CD4-positive, alpha-beta T cell (primary cell): ENCODE measurements around the gene NR1D1. TPM values are rescaled to one million over a fixed set of nuclear protein-coding genes. Genes with fewer than 3 reads are reported as not detected.
A peak's percentile ranks its signal among the peaks of the same experiment; 100 is the strongest.

Experiments
- ATAC-seq: fragments of 200-7000 bp; cut with Tn5 transposase; one replicate; pipeline ENCODE4 v1.10.0; 2022; ENCODE audit warnings: mild to moderate bottlenecking; ENCODE audit not compliant: poor library complexity
- CTCF ChIA-PET: fragments of 350-600 bp; sonication (Branson Sonifier 250); formaldehyde crosslinking; loops from one replicate; lab custom pipeline; 2021; ENCODE audit warnings: antibody characterized with exemption, inconsistent platforms; lab: Charles Lee
- POLR2A ChIA-PET: fragments of 350-600 bp; sonication (Branson Sonifier 250); formaldehyde crosslinking; loops from one replicate; lab custom pipeline; 2021; ENCODE audit warnings: antibody characterized with exemption, inconsistent platforms; lab: Charles Lee
- DNase-seq, 14 experiments: peaks; one replicate each; pipeline ENCODE4 v3.0.0-alpha.2; 2013 to 2020; ENCODE audit warnings: mixed read lengths in 2 of 14
- H3K27ac ChIP-seq, 2 donors: one replicate each; pipeline versions ENCODE4 v1.5.1 to v1.7.0; 2013; ENCODE audit warnings: low read length in 2 of 2, low read depth in 1 of 2, mild to moderate bottlenecking in 1 of 2
- H3K27me3 ChIP-seq, 2 experiments: 1 replicate in 1 of 2; 2 replicates in 1 of 2; pipeline versions ENCODE4 v1.6.1 to v1.7.0; 2013; ENCODE audit warnings: low read length in 2 of 2, control low read depth in 1 of 2, mild to moderate bottlenecking in 1 of 2, moderate library complexity in 1 of 2; ENCODE audit not compliant: insufficient read depth in 2 of 2, control insufficient read depth in 1 of 2
- H3K36me3 ChIP-seq: one replicate; pipeline ENCODE4 v1.6.1; 2013; ENCODE audit warnings: low read length, control low read depth; ENCODE audit not compliant: insufficient read depth
- H3K4me1 ChIP-seq: one replicate; pipeline ENCODE4 v1.6.1; 2013; ENCODE audit warnings: low read length, control low read depth; ENCODE audit not compliant: insufficient read depth
- H3K4me3 ChIP-seq: one replicate; pipeline ENCODE4 v1.5.1; 2013; ENCODE audit warnings: mild to moderate bottlenecking, low read length, moderate library complexity
- H3K9me3 ChIP-seq, 2 experiments: 1 replicate in 1 of 2; 2 replicates in 1 of 2; pipeline versions ENCODE4 v1.6.1 to v1.7.0; 2013; ENCODE audit warnings: low read length in 2 of 2, mild to moderate bottlenecking in 2 of 2, control low read depth in 1 of 2, moderate library complexity in 1 of 2; ENCODE audit not compliant: control insufficient read depth in 1 of 2, insufficient read depth in 1 of 2
- H3K27ac Mint-ChIP-seq: one replicate; pipeline ENCODE4 v1.8.0; 2020; ENCODE audit warnings: mixed read lengths
- H3K27me3 Mint-ChIP-seq: one replicate; pipeline ENCODE4 v1.8.0; 2021; ENCODE audit warnings: mixed read lengths
- H3K36me3 Mint-ChIP-seq: one replicate; pipeline ENCODE4 v1.8.0; 2021; ENCODE audit warnings: low read depth, mixed read lengths
- H3K4me1 Mint-ChIP-seq: one replicate; pipeline ENCODE4 v1.8.0; 2021; ENCODE audit warnings: low read depth, mixed read lengths
- H3K4me3 Mint-ChIP-seq: one replicate; pipeline ENCODE4 v1.8.0; 2020; ENCODE audit warnings: mild to moderate bottlenecking, mixed read lengths
- H3K9me3 Mint-ChIP-seq: one replicate; pipeline ENCODE4 v1.8.0; 2020; ENCODE audit warnings: mixed read lengths
- intact Hi-C, 2 experiments: fragments of 100-400 bp; cut with DNase I in 1 of 2; cut with micrococcal nuclease in 1 of 2; formaldehyde crosslinking; loops; one replicate each; pipeline versions ENCODE4 v1.15.1 to v1.9.0; 2023 to 2025; cut with DNase I, micrococcal nuclease
- total RNA-seq, 174 experiments: library from RNA in 2 of 174; stranded (reverse) in 2 of 174; gene quantifications; one replicate each; pipeline ENCODE4 v1.2.3 and lab custom pipeline; 2021 to 2026
- TF ChIP-seq, protein P1 (sequence below): fragments of 200-600 bp; IDR thresholded peaks from one replicate; pipeline ENCODE4 v1.8.0; 2022; ENCODE audit warnings: antibody characterized with exemption, mild to moderate bottlenecking

NR1D1 gene
- total RNA-seq, 2 experiments from 2014 or later = 29.6 to 34.1 TPM

DNA sequence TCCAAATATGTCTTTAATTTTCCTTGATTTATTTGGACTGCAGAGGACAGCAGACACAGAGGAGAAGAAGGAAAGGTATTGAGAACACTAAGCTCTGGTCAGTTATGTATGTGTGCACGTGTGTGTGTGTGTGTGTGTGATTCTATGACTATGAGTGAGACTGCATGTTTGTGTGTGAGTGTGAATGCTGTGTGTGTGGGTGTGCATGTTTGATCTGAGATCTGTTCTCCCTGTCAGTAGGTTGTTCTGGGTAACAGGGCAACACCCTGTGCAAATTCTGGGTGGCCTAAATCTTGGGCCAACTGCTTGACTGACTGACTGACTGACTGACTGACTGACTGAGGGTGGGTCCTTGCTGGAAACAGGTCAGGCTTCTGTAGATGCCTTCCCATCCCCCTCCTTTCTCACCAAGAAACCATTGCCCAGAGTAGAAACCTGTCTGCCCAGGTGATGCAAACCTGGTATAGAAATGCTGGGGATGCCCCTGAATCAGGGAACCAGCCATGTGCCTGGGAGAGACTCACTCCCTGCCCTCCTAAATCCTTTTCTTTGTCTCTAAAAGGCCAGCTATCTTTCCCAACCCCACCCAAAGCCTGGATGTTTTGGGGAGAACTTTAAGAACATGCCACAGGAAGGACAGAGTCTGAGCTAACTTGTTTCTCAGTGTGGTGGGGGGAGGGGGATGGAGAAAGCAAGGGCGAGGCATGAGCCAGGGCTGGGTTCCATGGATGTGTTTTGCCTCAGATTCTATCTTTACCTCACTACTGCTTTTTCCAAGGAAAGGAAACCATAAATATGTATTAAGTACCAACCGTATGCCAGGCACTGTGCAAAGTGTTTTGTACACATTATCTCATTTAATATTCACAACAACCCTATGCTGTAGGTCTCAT is 4.5 kb upstream of the NR1D1 start:
- intact Hi-C loops = no loop called here
- no peaks in the 10 kb centered on the region for H3K36me3 ChIP-seq
- ATAC-seq (no peak), DNase-seq (peak in 1 of 14 experiments; percentile 28)
- Mint-ChIP-seq H3K4me3 (peak overlapping the region; percentile 52), H3K27ac (peak overlapping the region; percentile 99), H3K4me1 (peaks cover 94% of the 10 kb centered on the region), H3K36me3 (peaks cover 8% of the 10 kb centered on the region), H3K9me3 (no peaks in the 10 kb centered on the region), H3K27me3 (no peaks in the 10 kb centered on the region)
- H3K9me3 ChIP-seq = no peaks in the 10 kb centered on the region
- POLR2A ChIA-PET = interaction anchor here (1.0 to 3.0 kb wide), 2 partner anchors 8 to 9 kb away, joined by 6 to 28 read pairs; no protein-coding TSS in a partner anchor
- H3K4me3 ChIP-seq = no peak overlapping the region
- CTCF ChIA-PET = interaction anchor here (1.0 to 1.5 kb wide), 2 partner anchors 29 to 92 kb away, joined by 3 to 5 read pairs; no protein-coding TSS in a partner anchor
- H3K27me3 ChIP-seq = no peaks in the 10 kb centered on the region
- TF ChIP-seq, protein P1, sequence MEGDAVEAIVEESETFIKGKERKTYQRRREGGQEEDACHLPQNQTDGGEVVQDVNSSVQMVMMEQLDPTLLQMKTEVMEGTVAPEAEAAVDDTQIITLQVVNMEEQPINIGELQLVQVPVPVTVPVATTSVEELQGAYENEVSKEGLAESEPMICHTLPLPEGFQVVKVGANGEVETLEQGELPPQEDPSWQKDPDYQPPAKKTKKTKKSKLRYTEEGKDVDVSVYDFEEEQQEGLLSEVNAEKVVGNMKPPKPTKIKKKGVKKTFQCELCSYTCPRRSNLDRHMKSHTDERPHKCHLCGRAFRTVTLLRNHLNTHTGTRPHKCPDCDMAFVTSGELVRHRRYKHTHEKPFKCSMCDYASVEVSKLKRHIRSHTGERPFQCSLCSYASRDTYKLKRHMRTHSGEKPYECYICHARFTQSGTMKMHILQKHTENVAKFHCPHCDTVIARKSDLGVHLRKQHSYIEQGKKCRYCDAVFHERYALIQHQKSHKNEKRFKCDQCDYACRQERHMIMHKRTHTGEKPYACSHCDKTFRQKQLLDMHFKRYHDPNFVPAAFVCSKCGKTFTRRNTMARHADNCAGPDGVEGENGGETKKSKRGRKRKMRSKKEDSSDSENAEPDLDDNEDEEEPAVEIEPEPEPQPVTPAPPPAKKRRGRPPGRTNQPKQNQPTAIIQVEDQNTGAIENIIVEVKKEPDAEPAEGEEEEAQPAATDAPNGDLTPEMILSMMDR = no peak
- peaks cover 97% of the 10 kb centered on the region for H3K4me1 ChIP-seq
- peak overlapping the region in 1 of 2 donors; percentile 25 for H3K27ac ChIP-seq

DNA sequence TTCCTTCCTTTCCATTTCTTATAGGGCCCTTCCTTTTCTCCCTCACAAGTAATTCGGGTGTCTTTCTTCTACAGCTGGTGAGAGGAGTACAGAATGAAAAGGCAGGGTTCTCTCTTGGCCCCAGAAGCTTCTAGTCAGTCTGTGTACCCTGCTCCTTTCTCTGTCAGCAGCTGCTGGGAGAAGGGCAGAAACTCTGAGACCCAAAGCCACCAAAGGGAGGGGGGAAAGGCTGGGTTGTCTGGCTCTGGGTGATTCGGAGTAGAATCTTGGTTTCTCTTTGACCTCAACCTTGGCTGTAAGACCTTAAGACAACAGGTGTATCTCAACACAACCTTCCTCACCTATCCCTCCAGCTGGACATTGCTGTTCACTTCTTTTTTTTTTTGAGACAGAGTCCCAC is 3.3 kb upstream of the NR1D1 start:
- CTCF ChIA-PET = interaction anchor here (1.0 to 8.8 kb wide), 6 partner anchors 8 to 91 kb away, joined by 3 to 93 read pairs (median 4); no protein-coding TSS in a partner anchor
- peak overlapping the region; percentile 99 for H3K27ac Mint-ChIP-seq
- no peak overlapping the region for H3K4me3 ChIP-seq
- no peaks in the 10 kb centered on the region for H3K9me3 Mint-ChIP-seq
- peaks cover 19% of the 10 kb centered on the region for H3K36me3 Mint-ChIP-seq
- TF ChIP-seq, protein P1 = no peak
- H3K27ac ChIP-seq = peak overlapping the region; percentile 41 to 44
- H3K4me1 Mint-ChIP-seq = peaks cover 92% of the 10 kb centered on the region
- no peaks in the 10 kb centered on the region for H3K27me3 Mint-ChIP-seq
- no peak for ATAC-seq
- intact Hi-C loops = no loop called here
- DNase-seq = peak in 2 of 14 experiments; percentile 41 to 50
- no peaks in the 10 kb centered on the region for H3K27me3 ChIP-seq
- POLR2A ChIA-PET = interaction anchor here (1.0 to 1.8 kb wide), 6 partner anchors 10 to 176 kb away, joined by 3 to 7 read pairs (median 4); partner anchors contain the start of genes CASC3, LRRC3C, MED24 and ORMDL3
- no peaks in the 10 kb centered on the region for H3K9me3 ChIP-seq
- H3K4me1 ChIP-seq = peaks cover 97% of the 10 kb centered on the region
- H3K36me3 ChIP-seq = no peaks in the 10 kb centered on the region
- H3K4me3 Mint-ChIP-seq = peak overlapping the region; percentile 59

DNA sequence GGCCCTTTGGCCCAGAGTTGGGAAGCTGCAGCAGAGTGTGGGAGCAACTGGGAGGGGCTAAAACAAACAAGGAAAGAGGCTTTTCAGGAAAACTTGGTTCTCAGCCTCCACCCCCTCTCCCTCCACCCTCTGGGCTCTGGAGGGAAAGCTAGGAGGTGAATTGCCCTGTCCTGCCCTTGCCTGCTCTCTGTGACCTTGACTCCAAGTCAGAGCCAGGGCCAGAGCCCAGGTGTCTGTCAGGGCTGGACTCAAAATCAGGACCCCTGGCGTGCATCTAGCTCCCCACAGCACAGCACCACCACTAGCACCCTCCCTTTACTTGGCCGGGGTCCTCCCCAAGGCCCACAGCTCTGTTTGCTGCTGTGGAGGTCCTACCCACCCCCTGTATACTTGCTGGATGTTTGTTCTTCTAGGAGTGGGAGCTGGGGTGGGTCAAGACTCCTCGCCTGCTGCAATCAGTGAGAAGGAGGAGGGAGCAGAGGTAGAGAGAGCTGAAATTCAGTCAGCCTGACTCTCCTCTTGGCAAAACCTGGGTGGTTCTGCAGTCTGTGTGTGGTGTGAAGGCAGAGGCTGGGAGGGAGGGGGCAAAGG is 2.8 kb upstream of the NR1D1 start:
- Histone ChIP-seq H3K36me3 (peaks cover 2% of the 10 kb centered on the region), H3K9me3 (no peaks in the 10 kb centered on the region), H3K27me3 (no peaks in the 10 kb centered on the region), H3K27ac (peak overlapping the region; percentile 41 to 44), H3K4me1 (peaks cover 97% of the 10 kb centered on the region), H3K4me3 (no peak overlapping the region)
- Mint-ChIP-seq H3K27me3 (no peaks in the 10 kb centered on the region), H3K36me3 (peaks cover 23% of the 10 kb centered on the region), H3K4me3 (peak overlapping the region; percentile 59), H3K27ac (peak overlapping the region; percentile 99), H3K4me1 (peaks cover 92% of the 10 kb centered on the region), H3K9me3 (no peaks in the 10 kb centered on the region)
- ATAC-seq (no peak), DNase-seq (peak in 1 of 14 experiments; percentile 18)
- CTCF ChIA-PET = interaction anchor here (1.0 to 8.8 kb wide), 6 partner anchors 9 to 90 kb away, joined by 3 to 93 read pairs (median 4); no protein-coding TSS in a partner anchor
- POLR2A ChIA-PET = interaction anchor here (0.6 to 1.8 kb wide), 10 partner anchors 8 to 176 kb away, joined by 3 to 7 read pairs (median 4); partner anchors contain the start of genes CASC3, LRRC3C, MED24 and ORMDL3
- TF ChIP-seq, protein P1 = no peak
- intact Hi-C loops = no loop called here
